GM12874 (cell line): ENCODE data around the gene MKX.

Experiments used
- CTCF ChIP-seq: IDR thresholded peaks from 2 replicates; pipeline ENCODE4 v1.5.1; 2011; ENCODE audit warnings: low read depth, mild to moderate bottlenecking, control low read depth, low read length, moderate library complexity; ENCODE audit not compliant: insufficient read depth

The MKX gene

GRCh38 chr10:27699776-27700175, 45.8 kb downstream of the MKX start:
- TF ChIP-seq CTCF = no peak

- TF ChIP-seq CTCF = no peak
Observed at GRCh38 chr10:27698961-27699360, 46.7 kb downstream of the MKX start.

GRCh38 chr10:27696466-27696865, 49.2 kb downstream of the MKX start:
- TF ChIP-seq CTCF = no peak

GRCh38 chr10:27695706-27696105, 49.9 kb downstream of the MKX start:
- no peak for TF ChIP-seq CTCF

- TF ChIP-seq CTCF = no peak
Observed at GRCh38 chr10:27695088-27695487, 50.5 kb downstream of the MKX start.

- TF ChIP-seq CTCF = no peak
Observed at GRCh38 chr10:27692663-27693062, 53.0 kb downstream of the MKX start.

GRCh38 chr10:27688991-27689390, 56.6 kb downstream of the MKX start:
- no peak for TF ChIP-seq CTCF

GRCh38 chr10:27688276-27688675, 57.3 kb downstream of the MKX start:
- TF ChIP-seq CTCF = no peak
